Activated CD4-positive, alpha-beta T cell treated with anti-CD3 and anti-CD28 coated beads for 4 hours (primary cell): ENCODE data around the gene DHRS7B.
"Not testable (repeated sequence)": the region's sequence is repeated elsewhere in the genome, so short reads cannot be mapped to it uniquely, and the experiment has no call there.

Source experiments
- DNase-seq, 2 donors: peaks; one replicate each; pipeline ENCODE4 v3.0.0-alpha.2; 2020

Gene DHRS7B

DNA sequence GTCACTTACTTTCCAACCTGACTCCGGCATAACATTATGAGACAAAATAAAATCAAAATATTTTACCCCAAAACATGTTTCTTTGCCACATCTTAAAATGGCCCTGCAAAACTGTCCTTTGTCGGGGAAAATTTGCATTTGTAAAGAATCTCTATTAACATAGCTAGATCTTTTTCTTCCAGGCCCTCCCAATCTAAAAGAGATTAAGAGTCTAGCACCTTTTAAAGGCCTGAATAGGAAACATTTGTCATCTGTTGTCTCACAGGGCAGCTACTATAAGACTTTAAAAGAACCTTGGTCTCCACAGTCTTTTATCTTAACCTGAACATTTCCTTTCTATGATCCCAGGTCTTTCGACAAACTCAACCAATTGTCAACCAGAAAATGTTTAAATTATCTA is 18.1 kb upstream of the DHRS7B start:
- no peak for DNase-seq

DNA sequence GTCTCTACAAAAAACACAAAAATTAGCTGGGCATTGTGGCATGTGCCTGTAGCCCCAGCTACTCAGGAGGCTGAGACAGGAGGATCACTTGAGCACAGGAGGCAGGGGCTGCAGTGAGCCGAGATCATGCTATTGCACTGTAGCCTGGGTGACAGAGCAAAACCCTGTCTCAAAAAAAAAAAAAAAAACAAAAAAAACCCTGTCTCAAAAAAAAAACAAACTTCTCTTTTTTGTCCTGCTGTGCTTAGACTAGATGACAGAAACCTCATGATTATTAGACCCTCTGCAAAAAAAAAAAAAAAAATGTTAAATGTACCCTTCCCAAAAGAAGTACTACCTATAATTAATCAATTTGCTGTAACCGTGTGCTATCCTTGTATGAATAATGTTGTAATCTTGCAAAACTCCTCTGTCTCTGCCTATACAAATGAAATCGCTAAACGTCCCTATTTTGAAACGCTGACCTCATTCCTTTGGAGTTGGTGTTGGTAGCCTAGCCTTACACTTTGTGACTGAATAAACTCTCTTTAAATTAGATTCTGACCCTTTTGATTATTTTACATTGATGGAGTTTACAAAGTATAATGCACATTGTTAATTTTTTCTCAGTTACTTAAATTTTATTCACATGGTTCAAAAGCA is 13.6 kb upstream of the DHRS7B start:
- no peak for DNase-seq

DNA sequence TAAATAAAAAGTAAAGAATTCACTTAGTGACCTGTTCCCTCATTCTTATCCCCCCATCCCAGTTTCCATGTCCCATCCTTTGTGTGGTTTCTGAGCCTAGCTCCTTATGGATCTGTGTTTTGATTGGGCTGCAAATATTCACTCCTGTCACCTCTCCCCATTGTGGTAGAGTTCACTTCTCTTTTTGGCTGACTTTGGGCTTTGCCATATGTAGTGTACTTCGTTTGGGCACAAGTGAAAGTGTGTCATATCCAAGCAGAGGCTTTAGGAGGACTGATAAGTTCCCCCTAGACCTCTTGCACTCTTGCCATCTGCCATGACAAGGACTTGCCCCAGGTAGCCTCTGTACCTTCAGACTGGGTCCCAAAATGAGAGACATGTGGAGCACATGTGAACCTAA is 13.0 kb upstream of the DHRS7B start:
- no peak for DNase-seq

GRCh38 chr17:21114791-21115190 is 12.0 kb upstream of the DHRS7B start:
- DNase-seq: not testable (repeated sequence)

GRCh38 chr17:21119247-21119918 is 7.4 kb upstream of the DHRS7B start:
- peak; percentile 64 to 72 for DNase-seq

GRCh38 chr17:21119919-21120249 is 6.9 kb upstream of the DHRS7B start:
- no peak for DNase-seq

DNA sequence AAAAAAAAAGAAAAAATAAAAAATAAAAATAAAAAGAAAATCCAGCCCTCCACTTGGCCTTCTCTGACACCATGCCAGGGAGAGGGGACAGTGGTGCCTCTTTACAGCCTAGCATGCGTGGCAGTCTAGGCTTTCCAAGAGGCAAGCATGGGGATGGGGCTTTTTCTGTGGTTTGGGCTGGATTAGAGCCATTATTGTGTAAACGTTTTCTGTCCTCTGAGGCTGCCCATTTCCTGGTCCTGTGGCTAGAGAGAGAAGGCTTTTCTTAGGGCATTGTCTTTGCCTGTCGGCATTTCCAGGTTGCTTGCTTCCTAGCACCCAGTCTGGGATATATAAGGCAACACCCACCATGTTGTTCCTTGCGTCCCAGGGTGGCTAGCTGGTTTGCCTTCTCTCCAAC is 2.7 kb upstream of the DHRS7B start:
- no peak for DNase-seq

DNA sequence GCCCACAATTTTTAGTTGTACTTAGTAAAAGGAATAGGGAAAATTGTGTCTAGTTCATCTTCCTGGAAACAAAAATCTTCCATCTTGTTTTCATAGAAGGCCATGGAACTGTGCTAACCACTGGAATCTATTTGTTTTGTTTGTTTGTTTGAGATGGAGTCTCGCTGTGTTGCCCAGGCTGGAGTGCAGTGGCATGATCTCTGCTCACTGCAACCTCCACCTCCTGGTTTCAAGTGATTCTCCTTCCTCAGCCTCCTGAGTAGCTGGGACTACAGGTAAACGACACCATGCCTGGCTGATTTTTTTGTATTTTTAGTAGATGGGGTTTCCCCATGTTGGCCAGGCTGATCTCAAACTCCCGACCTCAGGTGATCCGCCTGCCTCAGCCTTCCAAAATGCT is 2.2 kb upstream of the DHRS7B start:
- not testable (repeated sequence) for DNase-seq

- DNase-seq: peak; percentile 63 to 67
These were observed 902 bp upstream of the DHRS7B start for GRCh38 chr17:21125862-21126261.

- no peak for DNase-seq
These were observed 829 bp downstream of the DHRS7B start for GRCh38 chr17:21127509-21128077.

DNA sequence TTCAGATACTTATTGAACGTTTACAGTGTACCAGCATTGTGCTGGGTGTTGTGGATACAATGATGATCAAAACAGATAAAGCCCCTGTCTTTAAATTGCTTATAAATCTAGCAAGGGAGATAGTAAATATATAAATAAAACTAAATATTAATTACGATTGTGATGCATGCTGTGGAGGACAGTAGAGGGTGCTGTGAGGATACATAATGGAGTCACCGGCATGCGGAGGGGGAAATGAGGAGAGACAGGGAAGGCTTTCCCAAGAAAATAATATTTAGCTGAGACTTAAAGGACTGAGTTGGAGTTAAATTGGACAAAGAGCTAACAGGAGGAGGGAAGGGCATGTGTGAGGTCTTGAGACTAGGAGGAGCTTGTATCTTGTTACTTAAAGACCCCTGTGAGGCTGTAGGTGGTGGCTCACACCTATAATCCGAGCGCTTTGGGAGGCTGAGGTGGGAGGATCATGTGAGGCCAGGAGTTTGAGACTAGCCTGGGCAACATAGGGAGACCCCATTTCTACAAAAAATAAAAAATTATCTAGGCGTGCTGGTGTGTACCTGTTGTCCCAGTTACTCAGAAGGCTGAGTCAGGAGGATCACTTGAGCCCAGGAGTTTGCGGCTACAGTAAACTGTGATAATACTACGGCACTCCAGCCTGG is 2.4 kb downstream of the DHRS7B start:
- no peak for DNase-seq

GRCh38 chr17:21131137-21131536 is 4.4 kb downstream of the DHRS7B start:
- DNase-seq: no peak

GRCh38 chr17:21132428-21132827 is 5.7 kb downstream of the DHRS7B start:
- DNase-seq: no peak

DNA sequence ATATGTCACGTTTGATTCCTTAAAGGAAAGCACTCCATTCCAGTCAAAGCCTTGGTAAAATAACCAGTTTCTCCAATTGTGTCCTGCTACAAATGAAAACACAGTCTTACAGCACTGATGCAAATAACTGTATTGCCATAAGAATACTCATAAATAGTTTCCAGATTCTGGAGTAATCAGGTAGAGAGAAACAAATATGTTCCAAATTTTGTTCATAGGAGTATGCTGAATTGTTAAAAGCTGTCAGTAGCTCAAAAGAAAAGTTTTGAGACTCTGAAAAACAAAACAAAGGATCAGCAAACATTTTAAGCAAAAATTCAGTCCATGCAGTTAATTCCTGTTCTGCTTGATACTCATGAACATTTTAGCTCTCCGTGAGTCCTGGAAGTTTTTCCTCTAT is 7.8 kb downstream of the DHRS7B start:
- DNase-seq: no peak

DNA sequence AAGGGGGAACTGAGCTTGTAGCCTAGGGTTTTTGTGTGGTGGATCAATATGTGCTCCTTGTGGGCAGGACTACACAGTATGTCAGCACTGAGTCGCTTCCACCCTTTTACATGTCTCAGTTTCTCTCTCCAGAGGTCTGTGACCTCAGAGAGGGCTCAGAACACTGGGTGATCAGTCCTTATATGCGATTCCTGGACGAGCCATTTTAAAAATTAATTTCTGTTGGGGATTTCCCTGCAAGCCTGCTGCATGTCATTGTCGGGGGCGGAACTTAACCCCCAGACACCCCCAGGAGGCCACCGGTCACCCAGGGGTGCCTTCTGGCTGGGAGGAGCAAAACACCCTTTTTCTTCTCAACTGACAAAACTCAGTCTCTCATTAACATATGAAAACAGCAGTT is 14.1 kb downstream of the DHRS7B start:
- no peak for DNase-seq

GRCh38 chr17:21141331-21141730 is 14.6 kb downstream of the DHRS7B start:
- no peak for DNase-seq

- not testable (repeated sequence) for DNase-seq
These were observed 15.3 kb downstream of the DHRS7B start for GRCh38 chr17:21142065-21142464.

DNA sequence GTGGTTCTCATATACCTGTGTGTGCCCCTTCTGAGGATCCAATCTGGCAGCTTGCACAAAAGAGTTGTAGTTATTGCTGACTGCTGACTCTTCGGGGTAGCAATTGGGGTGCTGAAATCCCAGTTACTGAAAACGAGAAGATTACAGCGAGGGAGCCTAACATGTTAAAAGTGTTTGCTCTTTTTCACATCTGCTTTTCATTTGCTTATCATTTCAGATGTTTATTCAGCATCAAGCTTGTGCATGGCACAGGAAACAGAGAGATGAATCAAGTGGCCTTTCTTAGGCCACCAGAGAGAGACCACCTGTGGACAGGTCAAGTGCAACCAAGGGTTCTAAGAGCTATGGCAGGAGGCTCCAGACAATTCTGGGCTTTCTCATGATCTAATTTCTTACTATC is 16.9 kb downstream of the DHRS7B start:
- DNase-seq: no peak

GRCh38 chr17:21144299-21144698 is 17.5 kb downstream of the DHRS7B start:
- not testable (repeated sequence) for DNase-seq

- DNase-seq: no peak
These were observed 19.7 kb downstream of the DHRS7B start for GRCh38 chr17:21146362-21147015.

- no peak for DNase-seq
These were observed 22.9 kb downstream of the DHRS7B start for GRCh38 chr17:21149621-21150020.

- DNase-seq: no peak
These were observed 26.0 kb downstream of the DHRS7B start for GRCh38 chr17:21152731-21153130.

DNA sequence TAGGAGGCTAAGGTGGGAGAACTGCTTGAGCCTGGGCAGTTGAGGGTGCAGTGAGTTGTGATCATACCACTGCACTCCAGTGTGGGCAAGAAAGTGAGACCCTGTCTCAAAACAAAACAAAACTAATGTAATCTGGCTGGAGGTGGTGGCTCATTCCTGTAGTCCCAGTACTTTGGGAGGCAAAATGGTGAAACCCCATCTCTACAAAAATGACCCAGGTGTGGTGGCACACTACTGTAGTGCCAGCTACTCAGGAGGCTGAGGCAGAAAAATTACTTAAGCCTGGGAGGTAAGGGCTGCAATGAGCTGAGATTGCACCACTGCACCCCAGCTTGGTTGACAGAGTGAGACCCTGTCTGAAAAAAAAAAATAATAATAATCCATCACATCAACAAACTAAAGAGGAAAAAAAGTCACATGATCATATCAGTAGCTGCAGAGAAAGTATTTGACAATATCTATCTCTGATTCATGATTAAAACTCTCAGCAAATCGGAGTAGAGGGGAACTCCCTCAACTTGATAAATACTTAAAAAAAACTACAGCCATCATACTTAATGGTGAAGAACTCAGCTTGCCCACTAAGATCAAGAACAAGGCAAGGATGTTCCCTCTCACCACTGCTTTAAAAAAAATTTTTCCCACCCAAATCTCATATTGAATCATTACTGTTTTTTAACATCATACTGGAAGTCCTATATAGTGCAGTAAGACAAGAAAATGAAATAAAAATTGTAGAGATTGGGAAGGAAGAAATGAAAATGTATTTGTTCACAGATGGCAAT is 31.0 kb downstream of the DHRS7B start:
- no peak for DNase-seq
